Stimulated activated naive CD8-positive, alpha-beta T cell treated with anti-CD3 and anti-CD28 coated beads, Interleukin-15, Interleukin-2, amounts not matched to agents 100 ng/mL and 50 ng/mL, for 24 hours (primary cell): ENCODE results near the gene RAB8B.
A peak's percentile ranks its signal among the peaks of the same experiment; 100 is the strongest.
"Not testable (repeated sequence)": the region's sequence is repeated elsewhere in the genome, so short reads cannot be mapped to it uniquely, and the experiment has no call there.

Source experiments
- H3K27ac Mint-ChIP-seq: one replicate; pipeline ENCODE4 v1.8.0; 2021; ENCODE audit warnings: mild to moderate bottlenecking, mixed read lengths
- H3K27me3 Mint-ChIP-seq: one replicate; pipeline ENCODE4 v1.8.0; 2021; ENCODE audit warnings: mixed read lengths
- H3K36me3 Mint-ChIP-seq: one replicate; pipeline ENCODE4 v1.8.0; 2021; ENCODE audit warnings: low read depth, mixed read lengths
- H3K4me1 Mint-ChIP-seq: one replicate; pipeline ENCODE4 v1.8.0; 2021; ENCODE audit warnings: low read depth, mixed read lengths
- H3K4me3 Mint-ChIP-seq: one replicate; pipeline ENCODE4 v1.8.0; 2021; ENCODE audit warnings: mild to moderate bottlenecking, mixed read lengths
- H3K9me3 Mint-ChIP-seq: one replicate; pipeline ENCODE4 v1.8.0; 2021; ENCODE audit warnings: mixed read lengths

RAB8B gene

DNA sequence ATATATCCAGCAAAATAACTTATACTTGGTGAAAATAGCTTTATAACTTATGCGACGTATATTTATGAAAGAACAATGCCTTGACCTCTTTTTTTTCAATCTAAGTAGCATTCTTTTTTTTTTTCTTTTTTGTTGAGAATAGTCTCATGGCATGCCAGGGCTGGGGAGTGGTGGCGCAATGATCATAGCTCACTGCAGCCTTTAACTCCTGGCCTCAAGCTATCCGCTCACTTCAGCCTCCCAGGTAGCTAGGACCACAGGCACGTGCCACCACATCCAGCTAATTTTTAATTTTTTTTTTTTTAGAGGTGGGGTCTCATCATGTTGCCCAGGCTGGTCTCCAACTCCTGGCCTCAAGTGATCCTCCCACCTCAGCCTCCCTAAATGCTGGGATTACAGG is 43.5 kb downstream of the RAB8B start:
- H3K9me3 Mint-ChIP-seq: no peaks in the 10 kb centered on the region
- no peak overlapping the region for H3K27ac Mint-ChIP-seq
- H3K27me3 Mint-ChIP-seq: no peaks in the 10 kb centered on the region
- peaks cover 93% of the 10 kb centered on the region for H3K4me1 Mint-ChIP-seq
- H3K4me3 Mint-ChIP-seq: no peak overlapping the region
- peaks cover 60% of the 10 kb centered on the region for H3K36me3 Mint-ChIP-seq

DNA sequence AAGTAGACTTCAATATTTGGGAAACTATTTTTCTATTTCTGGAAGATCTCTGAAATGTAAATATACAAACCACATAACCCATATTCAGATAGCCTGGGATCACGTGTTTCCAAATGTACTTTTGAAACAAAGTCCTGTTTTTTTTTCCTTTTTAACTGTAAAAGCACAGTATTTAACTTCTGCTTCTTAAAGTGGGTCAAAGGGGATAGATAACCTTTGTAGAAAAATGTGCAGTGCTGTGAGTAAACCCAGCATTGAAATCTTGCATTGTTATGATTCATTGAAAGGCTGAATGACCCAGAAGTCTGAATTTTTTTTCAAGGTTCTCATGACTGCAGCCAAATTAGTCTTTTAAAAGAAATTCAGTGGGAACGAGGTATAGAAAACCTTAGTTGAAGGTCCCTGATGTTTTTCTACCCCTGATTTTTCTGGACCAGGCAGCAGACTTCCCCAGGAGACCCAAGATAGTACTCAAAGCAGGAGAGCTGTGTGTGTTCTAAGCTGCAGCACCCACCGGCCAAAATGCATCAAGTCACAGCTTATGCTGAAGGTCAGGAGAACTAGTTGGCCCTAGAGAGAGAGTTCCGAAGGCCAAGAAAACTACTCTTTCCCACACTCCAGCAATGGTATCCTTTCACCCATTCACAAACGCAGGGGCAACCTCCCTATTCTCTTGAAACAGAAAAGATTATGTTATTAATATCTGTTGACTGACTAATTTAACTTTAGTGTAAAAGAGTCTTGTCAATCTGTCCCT is 44.4 kb downstream of the RAB8B start:
- Mint-ChIP-seq H3K4me1 (peaks cover 93% of the 10 kb centered on the region), H3K4me3 (peak overlapping the region; percentile 30), H3K27me3 (no peaks in the 10 kb centered on the region)

DNA sequence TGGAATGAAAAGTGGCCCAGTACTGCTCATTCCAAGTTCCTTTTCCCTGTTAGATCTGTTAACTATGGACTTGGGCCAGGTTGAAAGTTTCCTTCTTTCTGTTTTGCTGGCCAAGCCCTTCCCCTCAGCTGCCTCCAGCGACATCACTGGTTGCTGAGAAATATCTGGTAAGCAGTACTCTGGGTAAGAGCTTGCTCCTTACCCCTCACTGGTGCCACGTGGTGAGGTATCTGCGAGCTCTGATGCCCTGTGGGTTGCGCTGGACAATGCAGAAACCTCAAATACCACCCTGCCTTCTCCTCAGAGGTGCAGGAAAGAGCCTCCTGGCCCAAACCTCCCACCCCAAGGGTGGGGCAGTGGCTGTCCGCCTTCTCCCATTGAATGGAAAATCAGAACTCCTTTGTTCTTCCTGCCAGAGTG is 45.1 kb downstream of the RAB8B start:
- Mint-ChIP-seq H3K27me3 (no peaks in the 10 kb centered on the region), H3K27ac (peak overlapping the region; percentile 85), H3K4me3 (peak overlapping the region; percentile 22), H3K4me1 (peaks cover 92% of the 10 kb centered on the region), H3K36me3 (peaks cover 55% of the 10 kb centered on the region), H3K9me3 (no peaks in the 10 kb centered on the region)

More for the DNA sequence above, 44.4 kb downstream of the RAB8B start:
- Mint-ChIP-seq H3K36me3 (peaks cover 56% of the 10 kb centered on the region), H3K9me3 (no peaks in the 10 kb centered on the region), H3K27ac (peak overlapping the region; percentile 85)

DNA sequence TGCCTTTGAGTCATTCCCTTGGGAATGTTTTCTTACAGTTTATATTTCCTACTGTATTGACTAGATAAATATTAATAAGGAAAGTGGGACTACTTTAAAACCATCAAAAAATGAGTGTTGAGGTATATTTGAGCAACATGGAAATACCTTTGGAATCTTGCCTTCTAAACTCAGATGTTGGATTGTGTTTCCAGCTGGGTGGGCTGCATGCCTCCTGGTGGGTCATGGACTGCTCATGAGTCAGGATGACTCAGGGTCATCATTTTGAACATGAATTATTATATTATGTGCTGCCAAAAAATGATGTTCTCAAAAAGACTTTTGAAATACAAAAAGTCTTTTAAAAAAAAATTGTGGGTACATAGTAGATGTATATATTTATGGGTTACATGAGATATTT is 46.9 kb downstream of the RAB8B start:
- Mint-ChIP-seq H3K27ac (peak overlapping the region; percentile 14), H3K4me1 (peaks cover 94% of the 10 kb centered on the region), H3K4me3 (no peak overlapping the region), H3K36me3 (peaks cover 70% of the 10 kb centered on the region), H3K9me3 (no peaks in the 10 kb centered on the region), H3K27me3 (no peaks in the 10 kb centered on the region)

DNA sequence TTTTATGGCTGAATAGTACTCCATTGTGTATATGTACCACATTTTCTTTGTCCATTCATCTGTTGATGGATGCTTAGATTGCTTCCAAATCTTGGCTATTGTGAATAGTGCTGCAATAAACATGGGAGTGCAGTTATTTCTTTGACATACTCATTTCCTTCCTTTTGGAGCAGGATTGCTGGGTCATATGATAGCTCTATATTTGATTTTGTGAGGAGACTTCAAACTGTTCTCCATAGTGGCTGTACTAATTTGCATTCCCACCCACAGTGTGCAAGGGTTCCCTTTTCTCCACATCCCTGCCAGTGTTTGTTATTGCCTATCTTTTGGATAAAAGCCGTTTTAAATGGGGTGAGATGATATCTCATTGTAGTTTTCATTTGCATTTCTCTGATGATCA is 47.7 kb downstream of the RAB8B start:
- H3K9me3 Mint-ChIP-seq, H3K27ac Mint-ChIP-seq, H3K27me3 Mint-ChIP-seq, H3K4me3 Mint-ChIP-seq: not testable (repeated sequence)
- peaks cover 73% of the 10 kb centered on the region for H3K36me3 Mint-ChIP-seq
- H3K4me1 Mint-ChIP-seq: peaks cover 92% of the 10 kb centered on the region

DNA sequence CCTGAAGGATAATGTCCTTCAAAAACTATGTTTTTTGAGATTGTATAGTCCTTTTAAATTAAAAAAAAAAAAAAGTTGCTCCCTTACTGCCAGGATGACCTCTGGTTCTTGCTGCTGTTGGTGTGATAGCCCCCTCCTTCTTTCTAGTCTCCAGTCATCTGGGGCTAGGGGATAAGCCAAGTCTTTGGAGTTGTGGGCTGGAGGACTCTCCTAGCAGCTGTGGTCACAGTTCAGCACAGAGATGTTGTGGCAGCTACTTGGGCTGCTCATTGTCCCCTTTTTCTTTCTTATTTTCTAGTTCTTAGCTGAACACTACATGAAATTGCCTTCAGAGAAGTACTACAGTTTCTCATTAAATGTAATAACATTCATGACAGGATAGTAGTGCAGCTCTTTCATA is 48.8 kb downstream of the RAB8B start:
- Mint-ChIP-seq H3K4me3 (no peak overlapping the region), H3K36me3 (peaks cover 80% of the 10 kb centered on the region), H3K9me3 (no peaks in the 10 kb centered on the region), H3K4me1 (peaks cover 91% of the 10 kb centered on the region), H3K27ac (peak overlapping the region; percentile 79), H3K27me3 (no peaks in the 10 kb centered on the region)

DNA sequence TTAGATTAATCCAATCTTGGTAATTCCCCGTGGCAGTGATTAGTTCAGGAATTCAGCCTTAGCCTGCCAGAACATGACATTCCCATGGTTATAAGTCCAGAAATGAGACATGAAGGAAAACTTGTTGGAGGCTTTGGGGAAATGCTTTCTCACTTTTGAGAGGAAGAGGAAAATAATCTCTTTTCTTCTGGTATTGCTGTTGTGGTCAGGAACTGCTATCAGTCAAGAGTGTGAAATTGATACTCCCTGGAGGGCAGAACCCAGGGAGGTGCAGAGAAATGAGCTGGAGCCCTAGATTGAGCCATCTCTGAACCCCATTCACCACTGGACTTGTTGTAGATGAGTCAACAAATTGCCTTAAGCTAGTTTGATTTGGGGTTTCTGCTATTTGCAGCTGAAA is 49.4 kb downstream of the RAB8B start:
- Mint-ChIP-seq H3K27ac (peak overlapping the region; percentile 74), H3K27me3 (no peaks in the 10 kb centered on the region), H3K36me3 (peaks cover 80% of the 10 kb centered on the region), H3K4me3 (no peak overlapping the region), H3K9me3 (no peaks in the 10 kb centered on the region), H3K4me1 (peaks cover 91% of the 10 kb centered on the region)

DNA sequence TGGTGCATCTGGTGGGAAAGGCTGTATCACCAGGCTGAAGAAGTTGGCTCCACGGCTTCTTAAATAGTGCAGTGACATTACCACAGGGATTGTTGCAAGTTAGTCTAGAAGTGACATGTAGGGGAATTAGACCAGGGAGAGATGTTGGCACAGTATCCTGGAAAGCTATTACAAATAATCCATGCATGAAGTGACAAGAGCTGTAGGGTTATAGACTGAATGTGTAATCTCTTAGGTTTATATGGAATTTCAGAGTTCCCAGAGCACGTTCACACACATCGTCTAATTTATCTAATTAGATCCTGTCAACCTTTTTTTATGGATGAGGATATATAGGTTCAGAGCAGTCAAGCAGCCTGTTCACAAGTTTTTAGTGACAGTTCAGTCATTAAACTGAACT is 50.7 kb downstream of the RAB8B start:
- Mint-ChIP-seq H3K36me3 (peaks cover 80% of the 10 kb centered on the region), H3K27ac (peak overlapping the region; percentile 26), H3K9me3 (no peaks in the 10 kb centered on the region), H3K27me3 (no peaks in the 10 kb centered on the region), H3K4me3 (no peak overlapping the region), H3K4me1 (peaks cover 91% of the 10 kb centered on the region)

DNA sequence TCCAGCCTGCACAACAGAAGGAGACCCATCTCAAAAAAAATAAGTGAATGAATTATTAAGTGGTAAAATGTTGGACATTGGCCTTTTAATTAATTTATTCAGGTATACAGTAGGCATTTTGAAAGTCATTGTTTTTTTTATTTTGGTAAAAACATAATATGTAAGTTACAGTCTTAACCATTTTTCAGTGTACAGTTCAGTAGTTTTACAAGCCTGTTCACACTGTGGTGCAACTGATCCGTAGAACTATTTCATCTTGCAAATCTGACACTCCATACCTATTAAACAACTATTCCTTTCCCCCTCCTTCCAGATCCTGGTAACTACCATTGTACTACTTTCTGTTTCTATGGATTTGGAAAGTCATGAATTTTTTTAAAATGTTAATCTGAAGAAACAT is 51.9 kb downstream of the RAB8B start:
- Mint-ChIP-seq H3K4me3 (no peak overlapping the region), H3K4me1 (peaks cover 92% of the 10 kb centered on the region), H3K9me3 (no peaks in the 10 kb centered on the region), H3K36me3 (peaks cover 82% of the 10 kb centered on the region), H3K27ac (no peak overlapping the region), H3K27me3 (no peaks in the 10 kb centered on the region)

DNA sequence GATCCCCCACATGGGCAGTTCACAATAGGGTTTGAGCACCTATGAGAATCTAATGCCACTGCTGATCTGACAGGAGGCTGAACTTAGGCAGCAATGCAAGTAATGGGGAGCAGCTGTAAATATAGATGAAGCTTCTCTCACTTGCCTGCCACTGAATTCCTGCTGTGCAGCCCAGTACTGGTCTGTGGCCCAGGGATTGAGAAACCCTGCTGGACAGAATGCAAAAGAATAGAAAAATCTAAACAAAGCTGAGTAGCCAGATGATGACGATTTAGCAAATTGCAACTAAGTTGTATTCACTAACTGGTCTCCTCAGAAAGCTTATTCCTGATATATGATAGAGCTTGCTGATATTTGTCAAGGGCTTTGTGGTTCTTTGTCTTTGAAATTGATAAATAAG is 53.7 kb downstream of the RAB8B start:
- peaks cover 90% of the 10 kb centered on the region for H3K4me1 Mint-ChIP-seq
- no peaks in the 10 kb centered on the region for H3K9me3 Mint-ChIP-seq
- peaks cover 82% of the 10 kb centered on the region for H3K36me3 Mint-ChIP-seq
- H3K4me3 Mint-ChIP-seq: no peak overlapping the region
- H3K27me3 Mint-ChIP-seq: no peaks in the 10 kb centered on the region
- H3K27ac Mint-ChIP-seq: peak overlapping the region; percentile 86

DNA sequence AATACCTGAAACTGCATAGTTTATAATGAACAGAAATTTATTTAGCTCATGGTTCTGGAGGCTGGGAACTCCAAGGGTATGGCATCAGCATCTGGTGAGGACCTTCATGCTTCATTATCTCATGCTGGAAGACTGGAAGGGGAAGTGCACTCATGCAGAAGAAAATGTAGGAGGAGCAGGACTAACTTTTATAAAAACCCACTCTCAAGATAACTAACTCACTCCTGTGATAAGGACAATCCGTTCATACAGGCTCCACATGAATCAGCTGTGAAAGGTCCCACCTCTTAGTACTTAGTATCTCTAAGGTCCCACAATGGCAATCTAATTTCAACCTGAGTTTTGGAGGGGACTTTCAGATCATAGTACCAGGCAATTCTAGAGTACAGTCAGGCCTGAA is 54.4 kb downstream of the RAB8B start:
- no peaks in the 10 kb centered on the region for H3K27me3 Mint-ChIP-seq
- peak overlapping the region; percentile 86 for H3K27ac Mint-ChIP-seq
- H3K4me3 Mint-ChIP-seq: no peak overlapping the region
- peaks cover 87% of the 10 kb centered on the region for H3K4me1 Mint-ChIP-seq
- no peaks in the 10 kb centered on the region for H3K9me3 Mint-ChIP-seq
- H3K36me3 Mint-ChIP-seq: peaks cover 84% of the 10 kb centered on the region

DNA sequence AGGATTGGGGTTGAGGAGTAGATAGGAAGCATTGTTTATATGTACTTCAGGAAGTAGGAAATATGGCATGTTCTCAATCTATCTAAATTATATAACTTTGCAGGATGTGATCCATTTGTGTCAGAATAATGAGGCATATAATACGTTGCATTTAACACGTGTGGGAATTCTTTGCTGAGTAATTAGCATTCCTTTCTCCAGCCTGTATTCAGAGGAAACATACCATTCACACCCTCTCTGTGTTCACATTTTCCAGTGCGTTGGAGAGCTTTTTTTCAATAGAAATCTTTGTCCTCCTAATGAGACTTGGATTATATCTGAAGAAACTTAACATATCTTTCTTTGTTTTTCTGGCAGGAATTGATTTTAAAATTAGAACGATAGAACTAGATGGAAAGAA is 55.0 kb downstream of the RAB8B start:
- peaks cover 87% of the 10 kb centered on the region for H3K36me3 Mint-ChIP-seq
- no peak overlapping the region for H3K4me3 Mint-ChIP-seq
- H3K27ac Mint-ChIP-seq: peak overlapping the region; percentile 86
- H3K27me3 Mint-ChIP-seq: no peaks in the 10 kb centered on the region
- peaks cover 85% of the 10 kb centered on the region for H3K4me1 Mint-ChIP-seq
- H3K9me3 Mint-ChIP-seq: no peaks in the 10 kb centered on the region

DNA sequence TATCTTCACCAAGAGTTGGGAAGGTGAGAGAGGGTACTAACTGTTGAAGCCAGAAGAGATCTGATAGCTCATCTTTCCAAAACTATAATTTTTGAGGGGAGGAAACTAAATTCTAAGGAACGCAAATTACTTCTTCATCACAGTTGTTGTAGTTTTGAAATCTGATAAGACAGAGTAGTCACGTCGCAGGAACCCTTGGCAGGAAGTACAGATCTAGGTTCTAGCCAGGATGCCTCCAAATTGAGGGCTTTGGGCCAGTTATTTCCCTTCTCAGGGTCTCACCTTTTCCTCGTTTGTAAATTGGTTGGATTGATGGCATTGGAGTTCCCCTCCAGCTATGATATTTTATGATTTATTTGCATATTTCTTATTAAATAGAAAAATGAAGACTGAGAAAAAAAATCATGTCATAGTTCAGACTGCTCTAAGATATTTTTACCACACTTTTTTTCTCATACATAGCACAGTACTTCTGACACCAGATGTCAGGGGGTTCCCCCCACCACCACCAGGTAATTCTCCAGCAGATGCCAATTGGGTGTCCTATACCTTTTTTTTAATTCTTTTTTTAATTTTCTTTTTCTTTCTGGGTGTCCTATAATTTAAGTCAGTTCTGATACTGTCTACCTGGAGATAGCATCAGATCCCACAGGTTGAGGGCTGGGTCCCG is 55.7 kb downstream of the RAB8B start:
- H3K36me3 Mint-ChIP-seq: peaks cover 86% of the 10 kb centered on the region
- H3K4me3 Mint-ChIP-seq: no peak overlapping the region
- peaks cover 83% of the 10 kb centered on the region for H3K4me1 Mint-ChIP-seq
- H3K27me3 Mint-ChIP-seq: no peaks in the 10 kb centered on the region
- peak overlapping the region; percentile 86 for H3K27ac Mint-ChIP-seq
- H3K9me3 Mint-ChIP-seq: no peaks in the 10 kb centered on the region

DNA sequence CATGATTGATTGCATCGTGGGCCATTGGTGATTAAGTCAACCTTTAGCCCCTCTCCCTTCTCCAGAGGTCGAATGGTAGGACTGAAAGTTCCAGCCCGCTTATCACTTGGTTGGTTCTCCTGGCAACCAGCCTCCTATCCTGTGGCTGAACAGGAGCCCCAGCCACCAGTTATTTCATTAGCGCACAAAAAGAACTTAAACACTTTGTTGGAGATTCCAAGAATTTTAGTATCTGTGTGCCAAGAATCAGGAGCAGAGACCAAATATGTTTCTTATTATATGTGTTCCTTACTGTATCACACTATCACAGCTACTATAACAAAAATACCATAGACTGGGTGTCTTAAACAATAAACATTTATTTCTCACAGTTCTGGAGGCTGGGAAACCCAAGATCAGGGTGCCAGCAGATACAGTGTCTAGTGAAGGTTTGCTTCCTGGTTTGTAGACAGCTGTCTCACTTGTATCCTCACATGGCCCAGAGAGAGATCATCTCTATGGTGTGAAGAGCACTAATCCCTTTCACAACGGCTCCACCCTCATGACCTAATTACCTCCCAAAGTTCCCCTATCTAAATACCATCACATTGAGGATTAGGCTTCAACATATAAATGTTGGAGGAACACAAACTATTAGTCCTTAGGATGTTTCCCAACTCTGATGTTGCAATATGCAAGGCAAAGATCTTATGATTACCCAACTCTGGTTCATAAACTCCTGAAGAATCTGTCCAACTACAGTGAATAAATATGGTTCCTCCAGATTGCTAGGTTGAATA is 57.5 kb downstream of the RAB8B start:
- no peaks in the 10 kb centered on the region for H3K27me3 Mint-ChIP-seq
- peaks cover 72% of the 10 kb centered on the region for H3K4me1 Mint-ChIP-seq
- peaks cover 87% of the 10 kb centered on the region for H3K36me3 Mint-ChIP-seq
- no peaks in the 10 kb centered on the region for H3K9me3 Mint-ChIP-seq
- peak overlapping the region; percentile 31 for H3K27ac Mint-ChIP-seq
- no peak overlapping the region for H3K4me3 Mint-ChIP-seq

DNA sequence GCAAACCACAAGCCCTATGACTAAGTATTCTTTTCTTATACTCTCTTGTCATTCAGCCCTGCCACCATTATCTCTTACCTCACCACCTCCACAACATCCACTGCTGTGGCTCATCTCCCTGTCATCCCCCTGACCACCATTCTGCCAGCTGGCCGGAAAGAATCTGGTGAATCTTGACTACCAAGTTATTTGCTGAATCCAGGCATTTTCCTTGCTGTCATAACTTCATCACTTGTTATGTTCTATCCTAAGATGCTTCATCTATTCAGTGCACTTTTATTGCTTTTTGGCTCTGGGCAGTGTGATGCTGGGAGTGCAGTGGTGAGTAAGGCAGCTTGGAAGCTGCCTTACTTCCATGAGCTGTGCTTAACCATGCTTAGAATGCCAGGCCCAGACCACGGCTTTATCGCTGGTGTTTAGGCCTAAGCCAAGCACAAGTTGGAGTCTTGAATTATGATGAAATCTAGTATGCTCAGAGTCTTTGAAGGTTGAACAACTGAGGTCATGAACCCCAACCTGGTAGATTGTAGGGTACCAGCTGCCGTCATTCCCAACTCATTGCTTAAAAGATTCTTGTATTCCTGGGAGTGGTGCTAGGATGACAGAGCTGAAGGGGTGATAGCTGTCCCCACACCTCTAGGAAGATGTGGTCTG is 61.0 kb downstream of the RAB8B start:
- Mint-ChIP-seq H3K36me3 (peaks cover 82% of the 10 kb centered on the region), H3K4me1 (peaks cover 42% of the 10 kb centered on the region), H3K9me3 (no peaks in the 10 kb centered on the region), H3K27ac (peak overlapping the region; percentile 8), H3K4me3 (no peak overlapping the region), H3K27me3 (no peaks in the 10 kb centered on the region)
